A673 (cell line): Measurements from ENCODE around the gene PCCA. TPM values are rescaled to one million over a fixed set of nuclear protein-coding genes. Genes with fewer than 3 reads are reported as not detected.
"Not testable (repeated sequence)": the region's sequence is repeated elsewhere in the genome, so short reads cannot be mapped to it uniquely, and the experiment has no call there.

Experiments used
- BruUV-seq: library from RNA; stranded (reverse); fragments of 400-500 nt; replicated peaks from 2 replicates; lab custom pipeline; 2021; lab: Mats Ljungman, UMichigan
- CTCF ChIA-PET: fragments of 300-600 bp; sonication (Branson Sonifier 250); formaldehyde crosslinking; loops from one replicate; lab custom pipeline; 2022; ENCODE audit warnings: antibody characterized with exemption; lab: Charles Lee
- POLR2A ChIA-PET: fragments of 300-600 bp; sonication (Branson Sonifier 250); formaldehyde crosslinking; loops from one replicate; lab custom pipeline; 2022; ENCODE audit warnings: antibody characterized with exemption; ENCODE audit not compliant: low non-redundant PET; lab: Charles Lee
- DNase-seq: peaks from one replicate; pipeline ENCODE4 v3.0.0-alpha.2; 2015; ENCODE audit warnings: low spot score
- H3K27ac ChIP-seq: fragments of 200-600 bp; sonication (generic); 2 replicates; pipeline ENCODE4 v1.5.1; 2016; ENCODE audit warnings: mixed run types, low read depth, mild to moderate bottlenecking, mixed read lengths, antibody characterized with exemption, low read length; ENCODE audit not compliant: poor library complexity, severe bottlenecking
- H3K27me3 ChIP-seq: fragments of 200-600 bp; sonication (generic); replicated peaks from 2 replicates; pipeline ENCODE4 v1.6.1; 2017; ENCODE audit warnings: mixed run types, low read depth, mild to moderate bottlenecking, mixed read lengths, antibody characterized with exemption, low read length; ENCODE audit not compliant: insufficient read depth, poor library complexity
- H3K36me3 ChIP-seq: fragments of 200-600 bp; sonication (generic); 2 replicates; pipeline ENCODE4 v1.6.1; 2016; ENCODE audit warnings: mixed run types, mild to moderate bottlenecking, mixed read lengths, antibody characterized with exemption, low read length; ENCODE audit not compliant: insufficient read depth, poor library complexity, severe bottlenecking
- H3K4me1 ChIP-seq: fragments of 200-600 bp; sonication (generic); 2 replicates; pipeline ENCODE4 v1.6.1; 2017; ENCODE audit warnings: mixed run types, mild to moderate bottlenecking, mixed read lengths, antibody characterized with exemption, low read length; ENCODE audit not compliant: insufficient read depth, poor library complexity, severe bottlenecking
- H3K4me3 ChIP-seq: fragments of 200-600 bp; sonication (generic); 2 replicates; pipeline ENCODE4 v1.5.1; 2016; ENCODE audit warnings: low read depth, mixed run types, mild to moderate bottlenecking, mixed read lengths, low read length; ENCODE audit not compliant: poor library complexity, severe bottlenecking
- H3K9me3 ChIP-seq: fragments of 200-600 bp; sonication (generic); 2 replicates; pipeline ENCODE4 v1.6.1; 2016; ENCODE audit warnings: mixed run types, low read depth, mild to moderate bottlenecking, mixed read lengths, antibody characterized with exemption, low read length; ENCODE audit not compliant: poor library complexity, severe bottlenecking
- EZH2 ChIP-seq: fragments of 200-600 bp; sonication (generic); IDR thresholded peaks from 2 replicates; pipeline ENCODE4 v1.6.1; 2017; ENCODE audit warnings: borderline replicate concordance, low read depth, mild to moderate bottlenecking, mixed read lengths, antibody characterized with exemption, low read length; ENCODE audit not compliant: poor library complexity, severe bottlenecking
- intact Hi-C: fragments of 100-400 bp; cut with micrococcal nuclease; formaldehyde crosslinking; loops from one replicate; pipeline ENCODE4 v1.10.0; 2022; ENCODE audit not compliant: unreplicated experiment
- total RNA-seq: library from RNA; stranded (reverse); gene quantifications from 2 replicates; pipeline ENCODE4 v1.2.3, GENCODE V29; 2021
- TF ChIP-seq, protein P1 (sequence below): fragments of 300-800, 200-600 bp; sonication (generic); conservative IDR thresholded peaks from 2 replicates; pipeline ENCODE4 v1.5.1; 2017; ENCODE audit warnings: low read depth, mild to moderate bottlenecking, antibody characterized with exemption, low read length, moderate library complexity, mixed read lengths

PCCA gene
- total RNA-seq, 1 experiment from 2014 or later: 93.0 TPM

- TF ChIP-seq, protein P1, sequence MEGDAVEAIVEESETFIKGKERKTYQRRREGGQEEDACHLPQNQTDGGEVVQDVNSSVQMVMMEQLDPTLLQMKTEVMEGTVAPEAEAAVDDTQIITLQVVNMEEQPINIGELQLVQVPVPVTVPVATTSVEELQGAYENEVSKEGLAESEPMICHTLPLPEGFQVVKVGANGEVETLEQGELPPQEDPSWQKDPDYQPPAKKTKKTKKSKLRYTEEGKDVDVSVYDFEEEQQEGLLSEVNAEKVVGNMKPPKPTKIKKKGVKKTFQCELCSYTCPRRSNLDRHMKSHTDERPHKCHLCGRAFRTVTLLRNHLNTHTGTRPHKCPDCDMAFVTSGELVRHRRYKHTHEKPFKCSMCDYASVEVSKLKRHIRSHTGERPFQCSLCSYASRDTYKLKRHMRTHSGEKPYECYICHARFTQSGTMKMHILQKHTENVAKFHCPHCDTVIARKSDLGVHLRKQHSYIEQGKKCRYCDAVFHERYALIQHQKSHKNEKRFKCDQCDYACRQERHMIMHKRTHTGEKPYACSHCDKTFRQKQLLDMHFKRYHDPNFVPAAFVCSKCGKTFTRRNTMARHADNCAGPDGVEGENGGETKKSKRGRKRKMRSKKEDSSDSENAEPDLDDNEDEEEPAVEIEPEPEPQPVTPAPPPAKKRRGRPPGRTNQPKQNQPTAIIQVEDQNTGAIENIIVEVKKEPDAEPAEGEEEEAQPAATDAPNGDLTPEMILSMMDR: no peak
- no peak for TF ChIP-seq EZH2
- Histone ChIP-seq H3K4me1 (no peaks in the 10 kb centered on the region), H3K27me3 (no peaks in the 10 kb centered on the region), H3K36me3 (no peaks in the 10 kb centered on the region), H3K27ac (no peak overlapping the region), H3K4me3 (no peak overlapping the region), H3K9me3 (no peaks in the 10 kb centered on the region)
- intact Hi-C loops: no loop called here
- ChIA-PET POLR2A (no interaction called here), CTCF (no interaction called here)
- no peak for DNase-seq
- no TSS peak for BruUV-seq
Observed at GRCh38 chr13:100075700-100076587, 12.9 kb upstream of the PCCA start.

DNA sequence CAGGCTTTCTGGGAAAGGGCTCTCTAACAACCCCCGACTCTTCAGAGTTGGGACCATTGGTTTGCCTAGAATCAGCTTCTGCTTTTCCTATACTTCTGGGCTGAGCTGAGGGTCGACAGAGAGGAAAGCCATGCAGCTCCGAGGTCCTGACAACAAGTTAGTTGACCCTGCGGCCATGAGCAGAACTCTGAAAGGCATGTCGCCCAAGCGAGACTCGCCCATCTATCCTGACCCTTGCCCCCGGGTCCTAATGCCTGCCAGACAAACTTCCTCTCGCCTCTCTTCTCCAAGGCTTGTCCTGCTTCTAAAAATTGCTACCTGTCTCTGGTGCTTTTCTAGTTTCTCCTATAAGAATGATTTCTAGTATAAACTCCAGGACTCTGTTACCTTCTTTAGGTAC, 9.9 kb upstream of the PCCA start:
- POLR2A ChIA-PET, CTCF ChIA-PET, DNase-seq: not testable (repeated sequence)

GRCh38 chr13:100083401-100083800, 5.5 kb upstream of the PCCA start:
- POLR2A ChIA-PET, BruUV-seq, H3K4me3 ChIP-seq, H3K9me3 ChIP-seq, H3K27ac ChIP-seq, H3K27me3 ChIP-seq, DNase-seq, CTCF ChIA-PET, H3K4me1 ChIP-seq, H3K36me3 ChIP-seq: not testable (repeated sequence)
- intact Hi-C loops: loop anchor here (10.0 kb wide), 1 partner anchor 89 kb away; no protein-coding TSS in a partner anchor

More for the DNA sequence above, 9.9 kb upstream of the PCCA start:
- H3K36me3 ChIP-seq, H3K4me3 ChIP-seq, H3K27me3 ChIP-seq, H3K9me3 ChIP-seq, H3K4me1 ChIP-seq, intact Hi-C loops, H3K27ac ChIP-seq, BruUV-seq: not testable (repeated sequence)

GRCh38 chr13:100088273-100088643, 635 bp upstream of the PCCA start:
- peak overlapping the region; percentile 56 for H3K27ac ChIP-seq
- no peaks in the 10 kb centered on the region for H3K36me3 ChIP-seq
- no peaks in the 10 kb centered on the region for H3K9me3 ChIP-seq
- CTCF ChIA-PET: no interaction called here
- H3K27me3 ChIP-seq: no peaks in the 10 kb centered on the region
- no peaks in the 10 kb centered on the region for H3K4me1 ChIP-seq
- BruUV-seq: no TSS peak
- peak overlapping the region; percentile 83 for H3K4me3 ChIP-seq
- TF ChIP-seq, protein P1: no peak
- TF ChIP-seq EZH2: no peak
- intact Hi-C loops: loop anchor here (2.0 to 10.0 kb wide), 2 partner anchors 93 to 147 kb away; no protein-coding TSS in a partner anchor
- POLR2A ChIA-PET: no interaction called here
- no peak for DNase-seq
